PC-3 (cell line): Measurements from ENCODE around the gene CMTM7.

ENCODE experiments used
- CTCF ChIP-seq: fragments of 300-600 bp; sonication (generic); conservative IDR thresholded peaks from 2 replicates; pipeline ENCODE4 v1.5.1; 2017; ENCODE audit warnings: antibody characterized with exemption, low read depth, mild to moderate bottlenecking, low read length
- EZH2 ChIP-seq: fragments of 300-600 bp; sonication (generic); IDR thresholded peaks from one replicate; pipeline ENCODE4 v1.6.1; 2017; ENCODE audit warnings: antibody characterized with exemption, mild to moderate bottlenecking, low read length; ENCODE audit not compliant: unreplicated experiment

GRCh38 chr3:32414522-32415202 is 23.0 kb downstream of the CMTM7 start:
- no peak for TF ChIP-seq CTCF
- TF ChIP-seq EZH2, result no peak
